Prostate gland (tissue), 2 donors: ENCODE data around the gene CABP4. TPM values are rescaled to one million over a fixed set of nuclear protein-coding genes. Genes with fewer than 3 reads are reported as not detected.
"Not testable (repeated sequence)": the region's sequence is repeated elsewhere in the genome, so short reads cannot be mapped to it uniquely, and the experiment has no call there.

Experiments
- DNase-seq: peaks from one replicate; pipeline ENCODE4 v3.0.0-alpha.2; 2019; ENCODE audit warnings: low spot score
- H3K27ac ChIP-seq, 2 donors: fragments of 200-600 bp; sonication (generic); 2 replicates each; pipeline ENCODE4 v1.5.1; 2017 to 2019
- H3K27me3 ChIP-seq: fragments of 200-600 bp; sonication (generic); replicated peaks from 2 replicates; pipeline ENCODE4 v1.5.1; 2019; ENCODE audit not compliant: insufficient read depth
- H3K36me3 ChIP-seq, 2 donors: fragments of 200-600 bp; sonication (generic); 1 replicate in 1 of 2; 2 replicates in 1 of 2; pipeline versions ENCODE4 v1.5.1 to v1.8.1; 2017 to 2019
- H3K4me1 ChIP-seq: fragments of 200-600 bp; sonication (generic); replicated peaks from 2 replicates; pipeline ENCODE4 v1.5.1; 2019
- H3K4me3 ChIP-seq, 2 donors: fragments of 200-600 bp; sonication (generic); 2 replicates each; pipeline ENCODE4 v1.5.1; 2017 to 2019
- H3K9me3 ChIP-seq: fragments of 200-600 bp; sonication (generic); 2 replicates; pipeline ENCODE4 v1.5.1; 2017
- CTCF ChIP-seq, 4 experiments: fragments of 200-600 bp in 2 of 4; fragments of 450-650 bp in 2 of 4; sonication (generic) in 2 of 4; IDR thresholded peaks; 1 replicate in 3 of 4; 2 replicates in 1 of 4; pipeline ENCODE4 v1.5.1; 2016 to 2019; ENCODE audit warnings: antibody characterized with exemption in 4 of 4, mild to moderate bottlenecking in 2 of 4, moderate library complexity in 2 of 4
- POLR2A ChIP-seq: fragments of 450-650 bp; IDR thresholded peaks from one replicate; pipeline ENCODE4 v1.6.1; 2016; ENCODE audit warnings: antibody characterized with exemption, mild to moderate bottlenecking
- POLR2AphosphoS5 ChIP-seq: sonication (generic); formaldehyde crosslinking; IDR thresholded peaks from one replicate; pipeline ENCODE4 v1.6.1; 2017; ENCODE audit warnings: antibody characterized with exemption
- WGBS: methylation state at CpG from one replicate; pipeline ENCODE4 v1.1.5; 2018; 5-methylcytosine and 5-hydroxymethylcytosine counted together
- intact Hi-C: fragments of 100-400 bp; cut with DNase I; formaldehyde crosslinking; loops from one replicate; pipeline ENCODE4 v1.14.2; 2022
- total RNA-seq, 2 donors: library from RNA; depleted of rRNA; stranded (reverse); fragments of >200 nt; gene quantifications; one replicate each; pipeline ENCODE4 v1.1.0, GENCODE V29; 2016

Gene CABP4
- total RNA-seq, 2 donors from 2014 or later = 4.3 to 6.1 TPM

GRCh38 chr11:67422891-67423290 lies 32.3 kb upstream of the CABP4 start:
- WGBS = 66% methylated on average over 6 of the region's 6 CpGs
- no peaks in the 10 kb centered on the region for H3K9me3 ChIP-seq
- no peak overlapping the region for H3K27ac ChIP-seq
- H3K27me3 ChIP-seq = no peaks in the 10 kb centered on the region
- no peak for TF ChIP-seq POLR2A
- no peak for TF ChIP-seq POLR2AphosphoS5
- TF ChIP-seq CTCF (IDR thresholded peaks at IDR 0.05) = no peak
- intact Hi-C loops = no loop called here
- no peaks in the 10 kb centered on the region for H3K36me3 ChIP-seq
- peaks cover 7% of the 10 kb centered on the region for H3K4me1 ChIP-seq
- no peak for DNase-seq
- no peak overlapping the region for H3K4me3 ChIP-seq

GRCh38 chr11:67423466-67423865 lies 31.7 kb upstream of the CABP4 start:
- H3K27me3 ChIP-seq = no peaks in the 10 kb centered on the region
- H3K27ac ChIP-seq = no peak overlapping the region
- H3K4me1 ChIP-seq = peaks cover 7% of the 10 kb centered on the region
- DNase-seq = no peak
- H3K36me3 ChIP-seq = no peaks in the 10 kb centered on the region
- no peaks in the 10 kb centered on the region for H3K9me3 ChIP-seq
- intact Hi-C loops = no loop called here
- H3K4me3 ChIP-seq = no peak overlapping the region
- 90% methylated on average over 13 of the region's 13 CpGs for WGBS
- TF ChIP-seq CTCF (IDR thresholded peaks at IDR 0.05) (no peak), POLR2A (no peak), POLR2AphosphoS5 (no peak)

GRCh38 chr11:67423891-67424613 lies 31.1 kb upstream of the CABP4 start:
- 85% methylated on average over 30 of the region's 34 CpGs for WGBS
- intact Hi-C loops = no loop called here
- peaks cover 8% of the 10 kb centered on the region for H3K4me1 ChIP-seq
- no peak for TF ChIP-seq POLR2A
- no peak for TF ChIP-seq POLR2AphosphoS5
- TF ChIP-seq CTCF (IDR thresholded peaks at IDR 0.05) = no peak
- no peaks in the 10 kb centered on the region for H3K27me3 ChIP-seq
- no peak overlapping the region for H3K4me3 ChIP-seq
- H3K9me3 ChIP-seq = no peaks in the 10 kb centered on the region
- DNase-seq = no peak
- H3K36me3 ChIP-seq = no peaks in the 10 kb centered on the region
- H3K27ac ChIP-seq = no peak overlapping the region

- intact Hi-C loops, DNase-seq, H3K9me3 ChIP-seq, H3K36me3 ChIP-seq, H3K27me3 ChIP-seq: not testable (repeated sequence)
- Histone ChIP-seq H3K27ac (peak overlapping the region; percentile 86 to 88), H3K4me3 (peak overlapping the region; percentile 77 to 86), H3K4me1 (peaks cover 10% of the 10 kb centered on the region)
- WGBS = 75% methylated on average over 19 of the region's 19 CpGs
These were observed 27.7 kb upstream of the CABP4 start for GRCh38 chr11:67427364-67427859.

- Histone ChIP-seq H3K36me3 (peaks cover 0 to 9% of the 10 kb centered on the region in 2 donors), H3K27me3 (no peaks in the 10 kb centered on the region), H3K9me3 (no peaks in the 10 kb centered on the region), H3K4me3 (peak within 1 kb of the TSS; percentile 77 to 86), H3K4me1 (peaks cover 10% of the 10 kb centered on the region), H3K27ac (peak within 1 kb of the TSS; percentile 86 to 88)
- DNase-seq = peak; percentile 98
- WGBS = under 1% methylated on average over 68 of the region's 68 CpGs
- intact Hi-C loops = no loop called here
- TF ChIP-seq POLR2AphosphoS5 (peak; percentile 100), CTCF (IDR thresholded peaks at IDR 0.05) (peak in 2 of 4 experiments; percentile 39 to 42), POLR2A (peak; percentile 91)
These were observed 26.8 kb upstream of the CABP4 start, which contains the start of gene RPS6KB2 for GRCh38 chr11:67428052-67429001. Gene RPS6KB2, plus strand, starts transcription at chr11:67428494. Its CDS starts 52 bp downstream, at chr11:67428546.
